Fibroblast of upper back skin (primary cell): ENCODE data around the gene DIAPH3.

Experiments
- DNase-seq: peaks from one replicate; pipeline ENCODE4 v3.0.0-alpha.2; 2013

Gene DIAPH3

DNA sequence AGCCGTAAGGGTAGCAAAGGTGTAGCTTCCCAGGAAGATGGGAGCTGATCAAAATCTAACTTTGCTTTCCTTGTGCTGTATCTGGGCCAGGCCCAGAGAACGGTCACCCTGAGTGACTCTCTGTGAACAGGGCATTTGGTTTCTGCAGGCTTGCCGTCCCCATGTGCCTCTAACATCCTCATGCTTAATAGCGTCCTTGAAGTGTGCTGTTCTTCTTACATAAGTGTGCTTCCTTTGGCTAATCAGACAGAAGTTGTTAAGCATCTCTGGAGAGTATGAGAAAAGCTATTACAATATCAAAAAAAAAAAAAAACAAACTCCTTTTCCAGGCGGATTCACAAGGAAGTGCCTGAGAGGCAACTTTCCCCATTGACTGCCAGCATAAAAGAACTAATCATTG lies 503.7 kb downstream of the DIAPH3 start:
- no peak for DNase-seq

DNA sequence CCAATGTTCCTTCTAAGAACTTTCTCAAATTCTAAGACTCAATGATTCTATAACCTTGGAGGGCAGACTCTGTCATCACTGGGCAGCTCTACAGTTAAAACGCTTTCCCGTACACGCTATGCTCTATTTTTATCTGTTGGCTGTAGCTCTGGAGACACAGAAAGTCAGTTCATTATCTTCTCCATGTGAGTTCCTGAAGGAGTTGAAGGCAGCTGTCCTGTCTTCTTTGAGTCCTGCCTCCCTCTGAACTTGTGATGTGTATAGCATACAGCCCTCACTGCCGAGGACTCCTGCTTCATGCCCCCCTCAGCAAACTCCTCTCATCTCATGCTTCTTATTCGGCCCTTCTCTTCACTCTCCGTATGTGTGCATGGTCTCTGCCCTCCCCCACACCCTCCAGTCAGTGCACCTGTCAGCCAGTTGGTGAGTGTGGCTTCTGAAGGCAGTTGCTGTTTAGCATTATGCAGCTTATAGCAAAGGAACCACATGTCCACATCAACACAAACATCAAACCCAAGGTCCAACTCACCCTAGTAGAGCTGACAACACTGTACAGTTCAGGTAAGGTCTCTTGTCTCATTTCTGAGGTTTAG lies 504.9 kb downstream of the DIAPH3 start:
- DNase-seq = no peak

DNA sequence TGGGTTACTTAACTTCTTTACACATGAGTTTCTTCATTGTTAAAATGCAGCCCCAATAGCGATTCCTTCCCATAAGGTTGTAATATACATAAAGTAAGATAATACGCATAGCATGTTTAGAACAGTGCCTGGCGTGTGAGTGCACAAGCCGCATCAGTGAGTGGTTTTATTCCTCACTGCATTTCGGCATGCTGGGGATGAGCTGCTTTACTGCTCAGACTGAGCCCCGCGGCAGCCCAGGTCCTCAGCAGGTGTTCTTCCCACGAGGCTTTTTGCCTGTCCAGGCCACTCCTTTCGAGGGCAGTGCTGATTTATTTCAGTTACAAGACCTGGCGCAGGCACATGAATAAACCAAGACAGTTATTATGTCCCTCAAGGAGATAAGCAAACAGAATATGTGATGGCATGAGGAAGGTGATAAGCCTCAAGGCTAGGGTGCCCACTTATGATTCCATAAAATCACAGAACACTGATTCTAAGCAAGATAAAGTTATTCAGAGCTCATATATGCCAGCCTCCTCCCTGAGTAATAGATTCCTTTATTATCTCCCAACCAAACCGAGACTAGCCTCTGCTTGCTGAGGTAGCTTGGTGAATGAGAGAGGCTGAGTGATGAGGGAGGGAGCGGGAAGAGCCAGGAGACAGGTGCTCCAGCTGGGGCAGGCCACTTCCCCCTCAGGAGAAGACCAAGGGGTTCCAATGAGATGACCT lies 505.5 kb downstream of the DIAPH3 start:
- no peak for DNase-seq

DNA sequence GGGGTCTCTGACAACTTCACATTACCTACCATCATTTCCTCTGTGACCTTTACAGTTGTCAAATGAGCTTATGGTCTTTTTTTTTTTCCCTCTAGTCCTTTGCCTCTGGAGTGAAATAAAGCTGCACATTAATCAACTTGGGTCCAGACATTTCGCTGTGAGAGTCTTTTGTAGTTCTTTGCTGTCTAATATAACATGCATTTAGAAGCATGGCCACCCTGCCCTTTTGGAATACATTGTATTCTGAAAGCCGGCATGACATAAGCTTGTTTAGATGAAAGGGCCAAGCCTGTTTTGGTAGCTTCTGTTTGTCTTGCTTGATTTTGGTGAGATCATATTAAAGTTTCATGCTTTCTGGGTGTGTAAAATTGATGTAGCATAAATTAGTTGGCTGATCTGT lies 509.8 kb downstream of the DIAPH3 start:
- DNase-seq = no peak

DNA sequence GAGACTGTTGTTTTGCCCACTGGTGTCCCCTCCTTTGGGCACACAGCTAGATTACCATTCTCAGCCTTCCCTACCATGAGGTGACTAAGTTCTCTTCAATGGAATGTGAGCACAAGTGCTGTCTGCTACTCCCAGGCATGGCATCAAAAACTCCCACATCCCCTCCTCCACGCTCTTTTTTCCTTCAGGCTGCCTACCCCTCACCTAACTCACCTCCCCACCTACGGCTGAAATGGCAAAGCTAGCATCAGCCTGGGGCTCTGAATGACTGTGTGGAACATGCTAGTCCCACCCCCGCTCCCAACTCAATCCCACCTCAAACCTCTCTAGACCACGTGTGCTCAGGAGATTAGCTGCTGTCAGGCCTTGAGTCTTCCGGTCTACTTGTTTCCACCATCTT lies 512.2 kb downstream of the DIAPH3 start:
- no peak for DNase-seq

DNA sequence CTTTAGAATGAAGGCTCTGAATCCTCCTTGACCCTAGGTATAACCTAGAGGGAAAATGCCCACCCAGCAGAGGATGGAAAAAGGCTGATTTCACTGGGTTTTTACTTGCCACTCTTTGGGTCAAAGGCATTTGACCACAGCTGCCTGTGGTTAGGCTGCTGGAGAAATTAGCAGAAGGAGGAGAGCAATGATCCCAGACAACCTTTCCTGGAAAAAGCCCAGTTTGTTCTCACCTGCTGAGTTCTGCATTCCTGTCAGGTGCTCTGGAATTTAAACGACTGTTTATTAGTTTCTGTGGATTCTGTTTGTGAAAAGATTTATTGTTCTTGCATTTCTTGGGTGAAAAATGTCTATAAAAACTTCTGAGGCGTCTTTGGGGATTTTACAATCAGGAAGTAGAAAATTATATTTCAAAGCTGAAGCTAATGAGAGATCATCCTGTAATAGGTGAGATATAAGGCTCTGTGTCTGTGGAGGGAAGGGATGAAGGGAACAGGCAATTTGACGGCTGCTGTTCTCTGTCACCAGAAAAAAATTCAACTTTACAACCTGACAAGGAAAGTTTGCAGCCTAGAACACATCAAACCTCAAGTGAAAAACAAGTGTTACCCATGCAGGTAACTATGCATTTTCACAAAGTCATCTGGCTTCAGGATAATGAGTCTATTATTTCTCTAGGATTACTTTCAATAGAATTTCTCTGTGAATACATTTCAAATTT lies 519.7 kb downstream of the DIAPH3 start:
- DNase-seq = no peak

DNA sequence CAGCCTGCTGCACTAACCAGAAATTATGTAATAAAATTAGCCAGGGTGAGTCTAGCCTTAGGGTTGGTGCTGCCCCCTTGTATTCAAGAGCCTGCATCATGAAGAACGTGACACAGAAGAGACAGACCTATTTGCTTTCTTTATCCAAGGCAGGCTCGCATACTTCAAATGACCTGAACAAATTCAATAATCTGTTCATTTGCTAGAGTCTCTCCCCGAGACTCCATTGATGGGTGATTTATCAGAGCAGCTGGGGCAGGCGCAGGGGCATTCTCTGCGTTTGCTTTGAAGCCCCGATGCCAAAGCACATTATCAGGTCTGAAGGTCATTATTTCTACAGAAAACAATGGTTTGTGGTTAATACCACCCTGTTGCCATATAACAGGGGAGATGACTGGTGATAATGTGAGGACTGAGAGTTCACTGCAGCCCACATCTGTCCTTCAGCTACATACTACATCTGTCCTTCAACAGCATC lies 520.3 kb downstream of the DIAPH3 start:
- DNase-seq = no peak

DNA sequence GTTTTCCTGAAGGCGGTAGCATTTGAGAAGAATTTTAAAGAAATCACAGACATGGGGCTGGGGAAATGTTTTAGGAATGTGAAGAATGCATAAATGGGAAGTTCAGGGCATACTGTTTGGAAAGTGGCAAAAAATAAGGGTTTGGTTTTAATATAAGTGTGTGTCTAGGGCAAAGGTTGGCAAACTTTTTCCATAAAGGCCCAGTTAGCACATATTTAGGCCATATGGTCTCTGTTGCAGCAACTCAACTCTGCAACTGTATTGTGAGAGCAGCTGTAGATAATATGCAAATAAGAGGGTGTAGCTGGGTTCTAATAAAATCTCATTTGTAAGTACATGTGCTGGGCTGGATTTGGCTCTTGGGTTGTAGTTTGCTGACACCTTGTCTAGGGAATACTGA lies 521.9 kb downstream of the DIAPH3 start:
- peak; percentile 29 for DNase-seq

DNA sequence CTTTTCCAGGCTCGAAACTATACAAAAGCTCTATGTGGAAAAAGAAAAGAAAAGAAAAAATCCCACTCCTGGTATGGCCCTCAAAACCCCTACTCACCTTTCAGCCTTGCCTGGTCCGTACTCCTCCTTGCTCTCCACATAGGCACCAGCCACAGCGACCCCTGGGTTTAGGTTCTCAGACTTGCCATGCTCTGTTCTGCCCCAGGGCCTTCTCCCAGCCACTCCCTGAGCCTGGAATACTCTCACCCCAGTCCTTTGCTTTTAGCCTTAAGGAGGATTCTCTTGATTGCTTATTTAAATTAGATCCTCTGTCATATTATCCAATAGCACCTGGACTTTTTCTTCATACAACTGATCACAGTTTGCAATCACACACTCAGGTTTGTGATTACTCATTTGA lies 522.5 kb downstream of the DIAPH3 start:
- DNase-seq = no peak

DNA sequence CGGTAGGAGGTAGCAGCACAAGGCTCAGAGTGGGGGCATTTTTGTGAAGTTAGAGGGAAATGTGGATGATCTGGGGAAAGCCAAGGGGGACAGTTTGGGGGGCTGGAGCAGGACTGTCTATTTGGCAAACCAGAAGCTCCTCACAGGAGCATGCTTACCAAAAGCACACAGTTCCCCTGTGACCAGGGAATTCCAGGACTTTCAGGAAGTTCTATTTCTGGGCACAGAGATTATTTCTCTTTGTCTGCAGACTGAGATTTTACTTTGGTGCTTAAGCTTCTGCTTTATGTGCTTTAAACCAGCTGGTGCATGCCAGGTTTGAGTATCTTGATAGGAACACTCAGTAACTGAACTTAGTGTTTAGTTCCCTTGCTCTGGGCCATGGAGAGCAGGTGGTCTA lies 525.3 kb downstream of the DIAPH3 start:
- DNase-seq = no peak

DNA sequence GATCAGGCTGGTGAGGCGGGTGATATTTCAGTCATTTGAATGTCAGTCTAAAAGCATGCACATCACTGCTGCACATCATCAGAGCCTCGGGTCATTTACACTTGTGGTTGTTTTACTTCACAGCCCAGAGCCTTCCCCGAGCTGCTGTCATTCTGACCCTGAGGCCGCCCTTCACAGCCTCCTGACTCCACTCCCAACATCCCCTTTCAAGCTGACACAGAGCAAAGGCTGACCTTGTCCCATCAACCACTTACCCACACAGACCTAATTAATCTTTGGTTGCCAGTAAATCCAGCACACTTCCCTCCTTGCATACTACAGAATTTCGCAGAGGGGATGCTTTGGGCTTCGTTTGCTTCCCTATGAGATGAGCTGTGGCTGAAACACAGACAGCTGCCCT lies 528.1 kb downstream of the DIAPH3 start:
- no peak for DNase-seq

DNA sequence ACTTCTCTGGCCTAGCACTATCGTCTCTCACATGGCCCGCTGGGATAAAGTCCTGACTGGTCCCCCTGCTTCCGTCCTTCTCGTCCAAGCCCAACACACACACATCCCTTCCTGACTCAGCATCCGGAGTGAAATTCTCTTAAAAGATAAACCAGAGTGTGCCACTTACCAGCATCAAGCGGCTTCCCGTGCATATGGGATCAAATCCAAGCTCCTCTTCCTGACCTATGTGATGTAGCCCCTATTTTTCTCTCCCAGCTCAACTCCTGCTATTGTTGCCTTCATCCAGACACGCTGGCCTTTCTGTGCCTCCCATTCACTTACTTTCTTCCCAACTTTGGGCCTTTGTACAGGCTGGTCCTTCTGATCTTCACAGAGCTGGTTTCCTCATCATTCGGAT lies 530.4 kb downstream of the DIAPH3 start:
- DNase-seq = no peak

DNA sequence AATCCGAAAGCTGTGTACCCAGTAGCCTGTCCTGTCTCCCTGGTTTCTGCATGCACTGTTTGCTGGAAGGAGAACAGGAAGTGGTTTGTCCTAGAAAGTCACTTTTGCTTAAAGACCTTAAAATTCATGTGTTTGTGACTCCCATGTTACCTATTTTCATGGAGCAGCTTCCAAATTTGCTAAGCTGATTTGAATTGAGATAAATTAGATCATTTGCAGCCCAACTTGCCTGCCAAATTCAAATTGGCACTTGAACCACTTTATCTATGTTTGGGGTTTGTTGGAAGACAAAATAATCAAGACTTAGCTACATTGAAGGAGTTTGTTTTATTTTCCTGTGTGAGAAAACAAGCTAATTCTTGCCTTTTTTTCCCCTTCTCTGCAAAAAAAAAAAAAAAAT lies 532.5 kb downstream of the DIAPH3 start:
- no peak for DNase-seq

DNA sequence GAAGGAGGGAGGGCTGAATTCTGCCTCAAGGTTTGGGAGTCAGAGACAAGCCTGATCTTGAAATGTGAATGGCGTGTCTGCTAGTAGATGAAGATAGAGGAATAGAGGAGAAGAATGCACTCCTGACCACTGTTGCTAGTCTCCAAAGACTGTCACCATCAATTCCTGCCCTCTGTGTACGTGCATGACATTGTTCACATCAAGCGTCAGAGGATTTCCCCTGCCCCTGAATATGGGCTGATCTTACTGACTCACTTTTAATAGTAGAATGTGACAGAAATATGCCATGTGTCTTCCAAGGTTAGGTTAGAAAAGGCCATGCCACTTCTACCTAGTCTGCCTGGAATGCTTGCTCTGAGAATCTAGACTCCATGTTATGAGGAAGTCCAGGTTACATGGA lies 538.6 kb downstream of the DIAPH3 start:
- DNase-seq = no peak

DNA sequence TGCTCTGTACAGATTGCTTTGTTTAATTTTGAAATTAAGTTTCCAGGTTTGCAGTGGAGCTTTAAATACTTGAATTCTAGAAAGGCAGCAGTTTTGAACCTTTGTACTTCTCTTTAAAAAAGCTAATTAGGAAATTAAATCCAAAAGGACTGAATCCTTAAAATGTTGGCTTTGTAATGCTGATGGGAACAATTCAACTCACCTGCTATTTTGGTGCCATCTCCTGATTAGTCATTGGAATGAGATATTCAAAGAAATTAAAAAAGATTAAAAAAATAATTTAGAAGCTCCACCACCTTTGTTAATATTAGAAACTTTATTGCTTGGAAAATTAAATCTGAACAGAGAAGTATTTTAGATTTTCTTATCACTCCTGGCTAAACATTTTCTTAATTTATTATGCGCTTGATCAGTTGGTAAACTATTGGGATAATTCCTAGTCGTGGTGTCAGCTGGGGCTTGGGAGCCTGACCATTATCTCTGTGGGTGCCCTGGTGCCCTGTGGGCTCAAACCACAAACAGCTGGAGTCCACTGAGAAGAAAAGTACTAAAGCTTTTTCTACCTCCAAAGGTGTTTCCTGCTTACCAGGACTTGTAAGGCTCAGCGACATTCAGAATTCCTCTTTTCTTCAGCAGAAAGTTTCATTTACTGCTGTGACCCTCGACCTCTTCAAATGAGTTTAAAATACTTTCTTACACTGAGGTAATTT lies 540.4 kb downstream of the DIAPH3 start:
- DNase-seq = no peak

DNA sequence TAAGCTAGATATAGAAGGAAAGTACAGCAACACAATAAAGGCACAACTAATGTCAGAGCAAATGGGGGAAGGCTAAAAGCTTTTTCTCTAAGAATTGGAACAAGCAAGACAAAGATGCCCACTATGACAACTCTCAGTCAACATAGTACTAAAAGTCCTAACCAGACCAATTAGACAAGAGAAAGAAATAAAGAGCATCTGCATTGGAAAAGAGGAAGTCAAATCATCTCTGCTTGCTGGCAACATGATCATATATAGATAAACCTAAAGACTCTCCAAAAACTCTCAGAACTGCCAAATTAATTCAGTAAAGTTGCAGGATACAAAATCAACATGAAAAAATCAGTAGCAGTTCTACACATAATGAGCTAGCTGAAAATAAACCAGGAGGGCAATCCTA lies 542.0 kb downstream of the DIAPH3 start:
- DNase-seq = no peak
